Measurements from ENCODE around the gene ZBED4.

Gene ZBED4

GRCh38 chr22:49900441-49901230 is 47.0 kb downstream of the ZBED4 start:
- DNase-seq (ENCODE audit: low spot score) = no peak
- in situ Hi-C loops (cut with MboI; ENCODE audit: low sequenced_read_pairs, unreplicated experiment) = no loop called here

GRCh38 chr22:49901457-49901856 is 47.8 kb downstream of the ZBED4 start:
- in situ Hi-C loops (cut with MboI; ENCODE audit: low sequenced_read_pairs, unreplicated experiment) = no loop called here

More at GRCh38 chr22:49900441-49901230, 47.0 kb downstream of the ZBED4 start:
- TF ChIP-seq CTCF (IDR thresholded peaks at IDR 0.05; ENCODE audit: borderline replicate concordance, control extremely low read depth, extremely low read depth, insufficient read depth, missing control alignments) = no peak

GRCh38 chr22:49903322-49904039 is 49.8 kb downstream of the ZBED4 start:
- in situ Hi-C loops (cut with MboI; ENCODE audit: low sequenced_read_pairs, unreplicated experiment) = no loop called here
- no peak for DNase-seq (ENCODE audit: low spot score)
- no peak for TF ChIP-seq CTCF (IDR thresholded peaks at IDR 0.05; ENCODE audit: borderline replicate concordance, control extremely low read depth, extremely low read depth, insufficient read depth, missing control alignments)

More at GRCh38 chr22:49901457-49901856, 47.8 kb downstream of the ZBED4 start:
- no peak for DNase-seq (ENCODE audit: low spot score)
- no peak for TF ChIP-seq CTCF (IDR thresholded peaks at IDR 0.05; ENCODE audit: borderline replicate concordance, control extremely low read depth, extremely low read depth, insufficient read depth, missing control alignments)

GRCh38 chr22:49904040-49904369 is 50.4 kb downstream of the ZBED4 start:
- in situ Hi-C loops (cut with MboI; ENCODE audit: low sequenced_read_pairs, unreplicated experiment) = no loop called here
- TF ChIP-seq CTCF (IDR thresholded peaks at IDR 0.05; ENCODE audit: borderline replicate concordance, control extremely low read depth, extremely low read depth, insufficient read depth, missing control alignments) = no peak
- no peak for DNase-seq (ENCODE audit: low spot score)

- in situ Hi-C loops (cut with MboI; ENCODE audit: low sequenced_read_pairs, unreplicated experiment) = no loop called here
- no peak for DNase-seq (ENCODE audit: low spot score)
These were observed 51.8 kb downstream of the ZBED4 start for GRCh38 chr22:49905465-49905864.

More at GRCh38 chr22:49905465-49905864, 51.8 kb downstream of the ZBED4 start:
- no peak for TF ChIP-seq CTCF (IDR thresholded peaks at IDR 0.05; ENCODE audit: borderline replicate concordance, control extremely low read depth, extremely low read depth, insufficient read depth, missing control alignments)
